ENCODE data around the gene SLC25A24.
A peak's percentile ranks its signal among the peaks of the same experiment; 100 is the strongest.
"Not testable (repeated sequence)": the region's sequence is repeated elsewhere in the genome, so short reads cannot be mapped to it uniquely, and the experiment has no call there.

SLC25A24 gene

DNA sequence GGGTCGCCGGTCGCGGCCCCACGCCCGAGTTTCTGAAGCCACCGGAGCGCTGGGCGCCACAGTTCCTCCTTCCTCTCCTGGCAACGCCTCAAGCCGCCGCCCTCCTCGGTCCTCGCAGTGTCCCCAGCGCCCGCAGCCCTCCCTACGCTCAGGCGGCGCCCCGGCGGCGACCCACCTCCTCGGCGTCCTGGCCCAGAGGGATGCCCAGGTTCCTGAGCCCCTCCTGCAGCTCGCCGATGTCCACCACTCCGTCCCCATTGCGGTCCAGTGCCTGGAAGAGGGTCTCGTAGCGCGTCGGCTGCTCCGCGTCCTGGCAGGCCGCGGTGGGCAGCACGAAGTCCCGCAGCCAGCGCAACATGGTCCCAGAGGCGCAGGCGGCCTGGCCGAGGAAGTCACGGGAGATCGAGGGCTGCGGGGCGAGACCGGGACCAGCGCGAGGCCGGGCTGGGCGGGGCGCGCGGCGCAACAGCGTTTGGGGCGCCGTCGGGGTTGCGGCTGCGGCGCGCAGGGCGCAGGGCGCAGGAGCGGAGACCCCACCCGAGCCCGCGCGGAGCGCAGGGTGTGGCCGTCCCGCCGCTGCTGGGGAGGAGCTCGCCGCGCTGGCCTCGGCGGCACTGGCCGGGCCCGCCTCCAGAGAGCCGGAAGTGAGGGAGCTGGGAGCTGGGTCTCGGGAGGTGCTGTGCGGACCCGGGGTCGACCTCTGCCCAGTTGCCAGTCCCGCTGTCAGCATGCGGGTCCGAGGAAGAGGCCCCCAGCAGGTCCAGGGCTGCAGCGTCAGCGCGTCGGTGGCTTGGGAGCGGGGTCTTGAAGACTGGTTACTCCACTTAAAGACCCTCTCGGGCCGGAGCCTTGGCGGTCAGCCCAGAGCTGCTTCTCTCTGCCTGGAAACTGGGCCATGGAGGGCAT lies at the start of gene SLC25A24:
Gene SLC25A24, minus strand, starts transcription at position 563 of the 906 bp plus-strand sequence. Its CDS starts 205 bp downstream, at position 358.
- peak; percentile 88 for DNase-seq (ENCODE audit: low spot score)

DNA sequence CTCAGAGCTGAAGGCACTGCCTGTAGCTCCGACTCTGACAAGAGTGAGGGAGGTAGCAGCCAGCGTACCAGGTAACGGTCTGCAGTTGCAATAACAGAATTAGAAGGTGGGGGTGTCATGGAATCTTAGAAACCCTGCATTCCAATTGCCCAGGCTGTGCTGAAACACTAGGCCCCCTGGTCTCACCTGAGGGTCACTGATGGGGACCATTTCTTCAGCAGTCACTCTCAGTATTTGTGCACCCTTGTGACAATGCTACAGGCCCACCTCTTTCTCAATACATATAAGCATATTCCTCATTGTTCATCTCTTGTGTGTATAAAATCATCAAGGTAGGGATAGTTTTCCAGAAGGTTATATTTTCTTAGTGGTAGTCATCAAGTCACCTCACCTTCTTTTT lies 43.8 kb upstream of the SLC25A24 start, which contains the start of gene NBPF4:
Gene NBPF4, minus strand, starts transcription at position 101 of the 400 bp plus-strand sequence. CDS start 315 bp downstream, outside the sequence.
- DNase-seq (ENCODE audit: low spot score), result not testable (repeated sequence)

DNA sequence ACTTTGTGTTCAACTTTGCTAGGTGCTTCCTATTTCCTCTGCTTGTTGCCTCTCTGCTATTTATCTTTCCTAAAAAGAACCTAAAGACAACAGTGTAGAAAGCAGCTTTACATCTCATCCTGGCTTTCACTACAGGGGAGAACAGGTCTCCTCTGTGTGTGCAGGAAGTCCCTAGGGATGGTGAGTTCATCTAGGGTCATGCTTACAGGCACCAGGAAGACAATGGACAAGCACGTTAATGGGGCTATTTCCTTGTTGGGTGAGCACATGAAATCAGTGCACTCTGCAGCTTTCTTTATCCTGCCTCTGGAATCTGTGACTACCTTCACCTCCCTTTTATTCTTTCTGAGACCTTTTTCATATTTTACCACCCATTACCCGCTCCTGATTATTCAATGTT lies 39.3 kb upstream of the SLC25A24 start:
- DNase-seq (ENCODE audit: low spot score), result not testable (repeated sequence)

DNA sequence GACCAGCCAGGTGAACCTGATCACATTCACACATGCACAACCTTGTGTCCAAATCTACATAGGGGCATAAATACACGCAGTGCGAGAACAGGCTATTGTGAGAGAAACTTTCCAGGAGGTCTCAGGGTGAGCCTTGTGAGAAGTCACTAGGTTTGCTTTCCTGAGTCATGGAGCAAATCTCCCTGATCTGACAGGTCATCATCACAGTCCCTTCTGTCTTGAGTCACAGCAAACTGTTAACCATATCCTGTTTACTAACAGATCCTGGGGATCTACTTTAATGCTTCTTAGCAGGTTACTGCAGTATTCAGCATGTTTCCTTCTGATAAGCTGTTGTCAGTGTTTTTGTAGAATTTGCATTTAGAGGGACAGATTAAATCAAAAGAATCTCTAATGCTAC lies 35.2 kb upstream of the SLC25A24 start:
- not testable (repeated sequence) for DNase-seq (ENCODE audit: low spot score)

DNA sequence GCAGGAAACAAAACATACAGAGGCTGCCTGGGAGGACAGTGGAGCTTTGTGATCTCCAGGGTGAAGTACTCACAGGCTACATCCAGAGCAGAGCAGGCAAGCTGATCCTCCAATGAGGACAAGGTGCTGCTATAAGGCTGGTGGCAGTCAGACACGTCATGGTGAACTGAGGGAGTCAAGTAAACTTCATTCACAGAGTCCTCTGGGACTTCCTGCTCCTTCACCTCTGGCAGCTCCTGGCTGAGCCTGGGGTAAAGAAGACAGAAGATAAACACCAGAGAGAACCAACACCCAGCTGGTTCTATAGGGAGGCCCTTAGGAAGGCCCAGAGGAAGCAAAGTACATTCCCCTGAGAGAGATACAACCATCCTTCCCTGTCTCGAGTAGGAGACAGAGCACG lies 32.0 kb upstream of the SLC25A24 start:
- not testable (repeated sequence) for DNase-seq (ENCODE audit: low spot score)

DNA sequence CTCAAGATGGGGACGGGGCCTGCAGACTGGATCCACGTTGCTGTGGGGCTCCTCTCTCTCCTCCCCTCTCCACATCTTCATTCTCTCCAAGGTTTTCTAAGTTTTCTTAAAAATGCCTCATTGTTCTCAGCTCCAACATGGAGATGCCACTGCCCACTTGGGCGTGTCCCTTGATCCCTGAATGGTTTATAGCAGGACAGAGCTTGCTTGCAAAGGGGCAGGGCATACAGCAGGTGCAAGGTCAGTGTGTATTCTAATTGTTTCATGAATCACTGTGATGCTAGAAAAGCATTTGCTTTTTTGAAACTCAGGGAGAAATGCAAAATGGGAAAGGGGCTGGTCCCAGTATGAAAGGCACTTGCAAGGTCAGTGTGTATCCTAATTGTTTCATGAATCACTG lies 29.8 kb upstream of the SLC25A24 start:
- DNase-seq (ENCODE audit: low spot score), result not testable (repeated sequence)

DNA sequence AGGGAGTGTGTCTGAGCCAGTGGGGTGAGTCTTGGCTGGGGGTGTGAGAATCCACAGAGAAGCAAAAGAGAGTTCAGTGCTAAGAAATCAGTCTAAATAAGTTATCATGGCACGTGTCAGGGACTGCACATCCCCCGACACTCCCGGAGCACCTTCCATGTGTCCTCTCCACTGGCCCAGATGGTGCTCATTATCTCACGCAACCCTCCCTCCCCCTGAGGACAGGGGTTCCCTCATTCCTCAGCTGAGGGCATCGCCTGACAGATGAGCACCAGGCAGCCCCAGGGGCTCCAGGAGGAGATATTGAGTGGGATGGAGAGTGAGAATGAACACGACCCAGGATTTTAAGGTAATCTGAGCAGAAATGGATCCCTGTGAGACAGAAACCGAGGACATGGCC lies 27.6 kb upstream of the SLC25A24 start:
- not testable (repeated sequence) for DNase-seq (ENCODE audit: low spot score)

DNA sequence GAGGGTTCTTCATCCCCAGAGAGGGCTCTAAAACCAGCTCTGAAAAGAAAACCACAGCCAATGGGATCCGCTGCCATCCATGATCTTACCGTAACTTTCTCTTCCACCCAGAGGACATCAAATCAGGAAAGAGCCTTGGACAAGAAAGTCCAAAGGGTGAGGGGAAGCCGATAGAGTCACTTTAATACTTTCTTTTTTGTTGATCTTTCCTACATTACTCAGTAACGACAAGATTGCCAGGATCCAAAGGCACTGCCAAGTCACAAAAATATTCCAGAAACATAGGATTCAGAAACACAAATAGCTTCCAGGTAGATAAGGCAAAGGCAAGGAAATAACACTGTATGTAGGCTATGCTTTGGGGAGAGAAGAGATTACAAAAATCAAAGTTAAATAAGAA lies 26.7 kb upstream of the SLC25A24 start:
- not testable (repeated sequence) for DNase-seq (ENCODE audit: low spot score)

DNA sequence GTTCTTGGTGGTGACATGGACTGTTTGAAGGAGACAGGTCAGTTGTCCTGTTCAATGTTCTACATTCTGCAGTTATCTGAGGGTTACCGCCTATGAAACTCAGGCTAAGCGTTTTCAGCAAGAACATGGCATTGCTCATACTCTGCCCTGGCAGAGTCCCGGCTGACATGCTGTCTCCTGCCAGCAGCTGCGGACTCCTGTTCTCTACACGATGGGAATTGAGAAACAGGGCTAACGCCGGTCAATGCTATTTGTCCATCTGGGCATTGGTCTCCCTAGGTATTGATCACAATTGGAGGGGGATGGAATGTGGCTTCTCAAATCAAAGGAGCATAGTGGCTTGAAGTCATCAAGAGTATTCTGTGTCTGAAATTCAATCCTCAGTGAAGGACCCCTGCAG lies 23.1 kb upstream of the SLC25A24 start:
- DNase-seq (ENCODE audit: low spot score), result not testable (repeated sequence)

DNA sequence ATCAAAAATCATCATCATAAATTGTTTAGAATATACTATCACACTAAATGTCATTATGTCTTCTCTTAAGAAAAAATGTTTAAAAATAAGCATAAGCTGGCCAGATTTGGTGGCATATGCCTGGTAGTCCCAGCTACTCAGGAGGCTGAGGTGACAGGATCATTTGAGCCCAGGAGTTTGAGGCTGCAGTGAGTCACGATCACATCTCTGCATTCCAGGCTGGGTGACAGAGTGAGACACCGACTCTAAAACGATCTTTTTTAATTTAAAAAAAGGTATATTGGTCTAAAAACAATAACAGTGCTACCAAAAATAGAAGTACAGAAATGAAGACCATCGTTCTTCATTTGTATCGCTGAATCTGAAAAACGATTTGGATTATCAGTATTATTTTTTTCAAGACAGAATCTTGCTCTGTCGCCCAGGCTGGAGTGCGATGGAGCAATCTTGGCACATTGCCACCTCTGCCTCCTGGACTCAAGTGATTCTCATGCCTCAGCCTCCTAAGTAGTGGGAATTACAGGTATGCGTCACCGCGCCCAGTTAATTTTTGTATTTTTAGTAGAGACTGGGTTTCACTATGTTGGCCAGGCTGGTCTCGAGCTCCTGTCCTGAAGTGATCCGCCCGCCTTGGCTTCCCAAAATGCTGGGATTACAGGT lies 17.5 kb upstream of the SLC25A24 start:
- DNase-seq (ENCODE audit: low spot score), result not testable (repeated sequence)

DNA sequence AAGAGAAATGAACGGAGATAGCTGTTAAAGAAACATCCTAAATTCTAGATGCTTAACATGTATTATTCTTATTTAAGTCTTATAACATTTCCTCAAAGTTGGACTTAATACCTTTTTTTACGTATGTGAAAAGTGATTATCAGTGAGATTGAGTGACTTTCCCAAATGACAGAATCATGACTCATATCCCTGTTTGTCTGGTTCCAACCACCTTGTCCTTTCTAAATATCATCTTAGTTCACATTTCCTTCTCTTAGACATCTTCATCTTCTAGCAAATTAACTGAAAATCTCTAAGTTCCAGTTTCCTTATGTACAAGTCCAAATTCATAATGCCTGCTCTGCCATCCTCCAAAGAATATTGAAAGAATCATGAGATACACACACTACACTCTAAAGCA lies 16.9 kb upstream of the SLC25A24 start:
- DNase-seq (ENCODE audit: low spot score), result not testable (repeated sequence)

DNA sequence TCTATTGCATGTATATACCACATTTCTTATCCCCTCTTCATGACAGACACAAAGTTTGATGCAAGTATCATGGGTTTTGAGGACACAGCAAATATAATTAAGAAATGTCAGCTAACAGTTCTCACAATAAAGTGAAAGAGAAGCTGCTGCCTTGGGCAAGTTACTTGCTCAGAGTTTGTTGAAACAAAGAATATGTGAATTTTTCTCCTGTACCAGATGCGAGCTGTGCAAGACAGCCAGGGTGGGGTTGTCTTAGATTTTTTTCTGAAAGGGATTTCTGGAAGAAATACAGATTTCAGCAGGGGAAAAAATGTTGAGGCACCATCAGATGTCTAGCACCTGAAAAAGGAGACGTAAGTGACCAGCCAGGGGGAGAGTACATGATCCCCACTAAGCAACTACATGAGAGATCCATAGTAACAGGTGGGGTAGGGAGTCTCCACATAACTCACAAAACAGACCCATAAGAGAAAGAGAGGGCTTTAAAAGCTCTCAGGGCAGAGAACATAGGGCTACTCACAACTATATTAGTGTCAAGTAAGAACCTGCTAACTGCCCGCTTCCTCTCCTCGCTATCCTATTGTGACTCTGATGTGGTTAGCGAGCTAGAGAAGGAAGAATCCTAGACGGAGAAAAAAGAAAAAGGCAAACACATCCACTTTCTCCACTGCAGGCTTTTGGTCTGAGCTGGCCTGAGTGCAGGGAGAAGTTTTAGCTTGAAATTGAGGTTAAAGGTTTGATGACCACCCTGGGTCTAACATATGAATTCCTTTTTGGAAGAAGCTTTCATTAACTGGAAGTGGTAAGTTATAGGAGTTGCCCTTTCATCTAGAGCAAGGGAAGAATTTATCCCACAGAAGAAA lies 16.1 kb upstream of the SLC25A24 start:
- not testable (repeated sequence) for DNase-seq (ENCODE audit: low spot score)

DNA sequence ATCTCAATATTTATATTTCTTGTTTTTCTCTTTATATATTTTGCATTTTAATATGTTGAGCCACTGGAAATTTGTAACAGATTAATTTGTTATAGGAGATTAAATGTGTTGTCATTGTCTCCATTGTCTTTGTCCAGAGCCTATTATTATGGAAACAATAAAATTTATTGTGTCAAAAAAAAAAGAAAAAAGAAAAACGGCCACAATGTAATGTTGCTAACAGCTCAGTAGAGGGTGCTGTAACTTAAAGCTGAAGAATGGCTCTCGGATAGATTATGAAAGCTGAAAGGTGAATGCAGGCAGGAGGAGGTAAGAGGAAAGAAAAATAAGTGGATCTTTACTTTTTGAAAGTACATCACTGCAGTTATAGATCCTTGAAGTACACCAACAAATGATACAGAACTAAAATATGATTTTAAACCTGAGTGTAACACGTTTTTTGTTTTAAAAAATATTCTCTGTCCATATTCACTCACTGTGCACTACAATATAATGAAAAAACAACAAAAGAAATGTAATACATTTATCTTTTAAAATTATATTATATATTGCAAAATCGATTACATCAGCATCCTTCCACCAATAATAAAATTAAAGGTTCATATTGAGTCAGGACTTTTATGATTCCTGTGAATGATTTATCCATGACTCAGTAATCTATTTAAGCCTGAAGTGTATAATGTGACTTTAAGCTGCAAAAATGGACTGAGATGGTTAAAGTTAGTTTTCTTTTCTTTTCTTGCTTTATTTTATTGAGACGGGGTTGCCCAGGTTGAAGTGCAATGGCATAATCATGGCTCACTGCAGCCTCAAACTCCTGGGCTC lies 14.7 kb upstream of the SLC25A24 start:
- not testable (repeated sequence) for DNase-seq (ENCODE audit: low spot score)

DNA sequence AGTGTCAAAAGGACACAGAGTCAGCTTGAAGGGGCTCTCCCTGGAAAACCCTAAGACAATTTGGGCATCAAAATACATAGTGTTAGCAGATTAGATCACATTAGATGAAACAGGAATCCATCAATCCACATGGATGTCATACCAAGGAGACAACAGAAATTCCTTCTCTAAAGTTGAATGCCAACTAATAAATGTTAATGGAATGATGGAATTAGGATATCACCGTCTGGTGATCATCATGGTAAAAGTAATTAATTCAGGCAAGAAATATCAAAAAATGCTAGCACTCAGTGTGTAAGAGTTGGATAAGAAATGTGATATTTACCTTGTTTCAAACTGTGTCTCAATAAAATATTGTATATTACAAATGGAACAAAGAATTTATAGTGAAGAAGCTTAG lies 10.9 kb upstream of the SLC25A24 start:
- DNase-seq (ENCODE audit: low spot score), result no peak

DNA sequence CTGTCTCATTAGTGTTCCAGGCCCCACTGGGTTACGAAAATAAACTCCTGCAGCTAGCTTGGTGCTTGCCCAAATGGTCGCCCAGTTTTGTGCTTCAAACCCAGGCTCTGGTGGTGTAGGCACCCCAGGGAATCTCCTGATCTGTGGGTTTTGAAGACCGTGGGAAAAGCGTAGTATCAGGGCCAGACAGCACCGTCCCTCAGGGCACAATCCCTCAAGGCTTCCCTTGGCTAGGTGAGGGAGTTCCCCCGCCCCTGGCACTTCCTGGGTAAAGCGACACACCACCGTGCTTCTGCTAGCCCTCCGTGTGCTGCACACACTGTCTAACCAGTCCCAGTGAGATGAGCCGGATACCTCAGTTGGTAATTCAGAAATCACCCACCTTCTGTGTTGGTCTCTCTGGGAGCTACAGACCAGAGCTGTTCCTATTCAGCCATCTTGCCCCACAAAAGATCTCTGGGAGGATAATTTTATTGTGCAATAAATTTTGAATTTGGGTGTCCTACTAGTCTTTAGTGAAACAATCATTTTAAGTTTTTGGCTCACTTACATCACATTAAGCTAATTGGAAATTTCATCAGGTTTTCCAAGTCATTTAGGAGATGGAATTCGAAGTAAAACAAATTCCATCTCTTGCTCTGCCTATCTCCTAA lies 9.4 kb upstream of the SLC25A24 start:
- no peak for DNase-seq (ENCODE audit: low spot score)

DNA sequence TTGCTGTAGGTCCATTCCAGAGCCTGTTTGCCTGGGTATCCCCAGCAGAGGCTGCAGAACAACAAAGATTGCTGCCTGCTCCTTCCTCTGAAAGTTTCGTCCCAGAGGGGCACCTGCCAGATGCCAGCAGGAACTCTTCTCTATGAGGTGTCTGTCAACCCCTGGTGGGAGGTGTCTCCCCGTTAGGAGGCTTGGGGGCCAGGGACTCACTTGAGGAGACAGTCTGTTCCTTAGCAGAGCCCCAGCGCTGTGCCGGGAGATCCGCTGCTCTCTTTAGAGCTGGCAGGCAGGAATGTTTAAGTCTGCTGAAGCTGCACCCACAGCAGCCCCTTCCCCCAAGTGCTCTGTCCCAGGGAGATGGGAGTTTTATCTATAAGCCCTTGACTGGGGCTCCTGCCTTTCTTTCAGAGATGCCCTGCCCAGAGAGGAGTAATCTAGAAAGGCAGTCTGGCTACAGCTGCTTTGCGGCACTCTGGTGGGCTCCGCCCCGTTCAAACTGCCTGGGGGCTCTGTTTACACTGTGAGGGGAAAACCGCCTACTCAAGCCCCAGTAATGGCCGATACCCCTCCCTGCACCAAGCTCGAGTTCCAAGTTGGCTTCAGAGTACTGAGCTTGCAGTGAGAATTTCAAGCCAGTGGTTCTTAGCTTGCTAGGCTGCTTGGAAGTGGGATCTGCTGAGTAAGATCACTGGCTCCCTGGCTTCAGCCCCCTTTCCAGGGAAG lies 8.7 kb upstream of the SLC25A24 start:
- DNase-seq (ENCODE audit: low spot score), result no peak

DNA sequence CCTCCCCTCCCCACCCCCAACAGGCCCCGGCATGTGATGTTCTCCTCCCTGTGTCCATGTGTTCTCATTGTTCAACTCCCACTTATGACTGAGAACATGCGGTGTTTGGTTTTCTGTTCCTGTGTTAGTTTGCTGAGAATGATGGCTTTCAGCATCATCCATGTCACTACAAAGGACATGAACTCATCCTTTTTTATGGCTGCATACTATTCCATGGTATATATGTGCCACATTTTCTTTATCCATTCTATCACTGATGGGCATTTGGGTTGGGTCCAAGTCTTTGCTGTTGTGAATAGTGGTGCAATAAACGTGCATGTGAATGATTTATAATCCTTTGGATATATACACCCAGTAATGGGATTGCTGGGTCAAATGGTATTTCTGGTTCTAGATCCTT lies 3.4 kb upstream of the SLC25A24 start:
- not testable (repeated sequence) for DNase-seq (ENCODE audit: low spot score)

DNA sequence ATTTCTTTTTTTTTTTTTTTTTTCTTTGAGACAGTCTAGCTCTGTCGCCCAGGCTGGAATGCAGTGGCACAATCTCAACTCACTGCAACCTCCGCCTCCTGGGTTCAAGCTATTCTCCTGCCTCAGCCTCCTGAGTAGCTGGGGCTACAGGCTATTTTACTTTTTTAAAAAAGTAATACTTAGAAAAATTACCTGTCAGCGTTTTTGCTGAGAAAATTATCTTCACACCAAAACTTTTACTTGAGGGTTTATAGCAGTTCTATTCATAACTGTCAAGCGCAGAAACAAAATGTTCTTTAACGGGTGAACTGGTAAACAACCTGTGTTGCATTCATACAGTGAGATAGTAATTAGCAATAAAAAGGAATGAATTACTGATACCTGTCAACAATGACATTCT lies 1.5 kb upstream of the SLC25A24 start:
- no peak for DNase-seq (ENCODE audit: low spot score)

DNA sequence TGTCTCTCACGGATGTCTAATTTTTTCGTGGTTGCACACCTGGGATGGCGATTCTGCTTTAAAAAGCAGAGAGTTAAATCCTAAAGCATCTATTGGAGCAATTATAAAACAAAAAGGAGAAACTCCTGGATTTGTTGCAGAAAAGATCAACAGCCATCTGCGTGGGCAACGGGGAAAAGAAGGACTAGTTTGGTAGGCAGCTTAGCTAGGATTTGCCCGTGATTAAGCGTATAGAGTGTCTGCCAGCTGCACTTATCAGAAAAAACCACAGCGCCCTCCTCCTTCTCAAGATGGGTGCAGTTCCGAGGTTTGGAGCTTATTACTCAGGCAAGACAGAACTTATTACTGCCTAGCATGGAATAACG lies 526 bp upstream of the SLC25A24 start:
- peak; percentile 55 for DNase-seq (ENCODE audit: low spot score)

DNA sequence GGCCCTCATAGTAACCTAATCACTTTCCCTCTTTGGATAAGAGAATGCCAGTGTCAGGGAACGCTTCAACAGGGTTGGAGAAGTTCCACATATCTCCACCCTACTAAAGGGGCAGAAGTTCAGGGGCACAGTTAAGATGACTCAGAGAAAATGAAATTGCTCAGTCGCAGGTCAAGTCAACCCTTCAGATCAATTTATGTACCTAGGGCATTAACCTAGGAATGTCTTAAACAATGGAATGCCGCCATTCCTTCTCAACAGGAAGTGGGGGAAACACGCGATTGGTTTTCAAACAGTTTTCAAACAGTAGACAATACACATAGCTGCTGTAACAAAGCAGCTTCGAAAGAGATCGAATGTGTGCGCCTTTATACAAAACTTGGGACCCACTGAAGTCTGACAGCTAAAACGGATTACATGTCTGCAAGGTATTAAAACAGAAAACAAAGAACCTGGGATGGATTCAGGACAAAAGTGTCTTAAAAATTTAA lies 897 bp downstream of the SLC25A24 start:
- peak; percentile 37 for DNase-seq (ENCODE audit: low spot score)
